HepG2 (cell line): ENCODE data around the gene MAGI1.

ENCODE experiments used
- CHD2 ChIP-seq: IDR thresholded peaks from 2 replicates; pipeline ENCODE4 v1.6.1; 2011; ENCODE audit warnings: low read depth, low read length, improper control_type of control experiment
- EZH2 ChIP-seq: conservative IDR thresholded peaks from 2 replicates; pipeline ENCODE4 v1.6.1; 2012; ENCODE audit warnings: mild to moderate bottlenecking, low read depth, low read length, moderate library complexity
- MXI1 ChIP-seq: IDR thresholded peaks from 3 replicates; pipeline ENCODE4 v1.6.1; 2012; ENCODE audit warnings: low read depth, low read length, inconsistent platforms, borderline replicate concordance
- PHF8 ChIP-seq: sonication (generic); formaldehyde crosslinking; IDR thresholded peaks from 2 replicates; pipeline ENCODE4 v1.5.0; 2020; ENCODE audit warnings: missing genetic modification reagents
- SP2 ChIP-seq: sonication (generic); formaldehyde crosslinking; IDR thresholded peaks from 2 replicates; pipeline ENCODE4 v1.5.1; 2020; ENCODE audit warnings: mild to moderate bottlenecking, missing genetic modification reagents
- SRSF4 ChIP-seq: fragments of 200-400 bp; formaldehyde crosslinking; IDR thresholded peaks from one replicate; pipeline ENCODE4 v1.6.1; 2018; ENCODE audit warnings: mild to moderate bottlenecking, low read depth, low read length, moderate library complexity; ENCODE audit not compliant: poor library complexity, severe bottlenecking
- TAF15 ChIP-seq: fragments of 200-400 bp; formaldehyde crosslinking; IDR thresholded peaks from one replicate; pipeline ENCODE4 v1.6.1; 2018; ENCODE audit warnings: mild to moderate bottlenecking, low read depth, low read length; ENCODE audit not compliant: poor library complexity, severe bottlenecking
- TBL1XR1 ChIP-seq: fragments of 150-350 bp; IDR thresholded peaks from 2 replicates; pipeline ENCODE4 v1.6.1; 2014; ENCODE audit warnings: borderline replicate concordance, low read length; ENCODE audit not compliant: partially characterized antibody
- ZNF780A ChIP-seq: sonication (generic); formaldehyde crosslinking; IDR thresholded peaks from 2 replicates; pipeline ENCODE4 v1.8.0; 2022; ENCODE audit warnings: mild to moderate bottlenecking, missing genetic modification reagents, moderate library complexity
- ZSCAN30 ChIP-seq: sonication (generic); formaldehyde crosslinking; IDR thresholded peaks from 2 replicates; pipeline ENCODE4 v1.5.0; 2020; ENCODE audit warnings: mild to moderate bottlenecking, missing genetic modification reagents
- TF ChIP-seq, protein P1 (sequence below): sonication (generic); formaldehyde crosslinking; IDR thresholded peaks from 2 replicates; pipeline ENCODE4 v1.4.0; 2020; ENCODE audit warnings: missing genetic modification reagents, mild to moderate bottlenecking, borderline replicate concordance
- TF ChIP-seq, protein P2 (sequence below): sonication (generic); formaldehyde crosslinking; IDR thresholded peaks from 2 replicates; pipeline ENCODE4 v1.5.0; 2020; ENCODE audit warnings: mild to moderate bottlenecking, missing genetic modification reagents, moderate library complexity
- TF ChIP-seq, protein P3 (sequence below), 2 experiments: sonication (generic) in 1 of 2; formaldehyde crosslinking in 1 of 2; IDR thresholded peaks; 2 replicates each; pipeline versions ENCODE4 v1.6.1 to v1.9.0; 2014 to 2022; ENCODE audit warnings: antibody characterized with exemption in 1 of 2, borderline replicate concordance in 1 of 2, inconsistent platforms in 1 of 2, low read depth in 1 of 2, missing genetic modification reagents in 1 of 2
- TF ChIP-seq, protein P4 (sequence below): sonication (generic); formaldehyde crosslinking; IDR thresholded peaks from 2 replicates; pipeline ENCODE4 v1.4.0; 2020; ENCODE audit warnings: missing genetic modification reagents, borderline replicate concordance

DNA sequence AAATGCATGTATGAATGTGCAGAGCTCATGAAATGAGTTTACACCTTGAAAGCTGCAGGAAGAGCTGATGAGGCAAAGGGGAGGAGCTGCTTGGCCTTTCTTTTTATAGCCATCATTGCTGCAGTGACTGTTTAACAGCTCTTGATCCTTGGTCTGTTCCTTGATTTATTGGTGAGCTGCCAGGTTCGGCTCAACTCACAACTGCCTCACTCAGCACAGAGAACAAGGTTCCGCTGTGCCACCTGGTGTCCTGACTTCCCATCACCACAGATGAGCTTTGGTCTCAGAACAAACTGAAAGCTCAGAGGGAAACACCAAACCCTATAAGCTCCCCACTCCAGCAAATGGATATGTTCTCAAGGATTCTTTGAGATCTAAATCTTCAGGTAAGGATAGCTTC, 626.1 kb downstream of the MAGI1 start:
- TF ChIP-seq, protein P1, sequence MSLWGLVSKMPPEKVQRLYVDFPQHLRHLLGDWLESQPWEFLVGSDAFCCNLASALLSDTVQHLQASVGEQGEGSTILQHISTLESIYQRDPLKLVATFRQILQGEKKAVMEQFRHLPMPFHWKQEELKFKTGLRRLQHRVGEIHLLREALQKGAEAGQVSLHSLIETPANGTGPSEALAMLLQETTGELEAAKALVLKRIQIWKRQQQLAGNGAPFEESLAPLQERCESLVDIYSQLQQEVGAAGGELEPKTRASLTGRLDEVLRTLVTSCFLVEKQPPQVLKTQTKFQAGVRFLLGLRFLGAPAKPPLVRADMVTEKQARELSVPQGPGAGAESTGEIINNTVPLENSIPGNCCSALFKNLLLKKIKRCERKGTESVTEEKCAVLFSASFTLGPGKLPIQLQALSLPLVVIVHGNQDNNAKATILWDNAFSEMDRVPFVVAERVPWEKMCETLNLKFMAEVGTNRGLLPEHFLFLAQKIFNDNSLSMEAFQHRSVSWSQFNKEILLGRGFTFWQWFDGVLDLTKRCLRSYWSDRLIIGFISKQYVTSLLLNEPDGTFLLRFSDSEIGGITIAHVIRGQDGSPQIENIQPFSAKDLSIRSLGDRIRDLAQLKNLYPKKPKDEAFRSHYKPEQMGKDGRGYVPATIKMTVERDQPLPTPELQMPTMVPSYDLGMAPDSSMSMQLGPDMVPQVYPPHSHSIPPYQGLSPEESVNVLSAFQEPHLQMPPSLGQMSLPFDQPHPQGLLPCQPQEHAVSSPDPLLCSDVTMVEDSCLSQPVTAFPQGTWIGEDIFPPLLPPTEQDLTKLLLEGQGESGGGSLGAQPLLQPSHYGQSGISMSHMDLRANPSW (CRISPR knock-in tag): no peak
- TF ChIP-seq TBL1XR1 (no peak), SP2 (CRISPR knock-in tag) (no peak), ZSCAN30 (CRISPR knock-in tag) (no peak), CHD2 (no peak), ZNF780A (no peak), SRSF4 (no peak), EZH2 (no peak), TAF15 (no peak), PHF8 (no peak), MXI1 (no peak)
- TF ChIP-seq, protein P2, sequence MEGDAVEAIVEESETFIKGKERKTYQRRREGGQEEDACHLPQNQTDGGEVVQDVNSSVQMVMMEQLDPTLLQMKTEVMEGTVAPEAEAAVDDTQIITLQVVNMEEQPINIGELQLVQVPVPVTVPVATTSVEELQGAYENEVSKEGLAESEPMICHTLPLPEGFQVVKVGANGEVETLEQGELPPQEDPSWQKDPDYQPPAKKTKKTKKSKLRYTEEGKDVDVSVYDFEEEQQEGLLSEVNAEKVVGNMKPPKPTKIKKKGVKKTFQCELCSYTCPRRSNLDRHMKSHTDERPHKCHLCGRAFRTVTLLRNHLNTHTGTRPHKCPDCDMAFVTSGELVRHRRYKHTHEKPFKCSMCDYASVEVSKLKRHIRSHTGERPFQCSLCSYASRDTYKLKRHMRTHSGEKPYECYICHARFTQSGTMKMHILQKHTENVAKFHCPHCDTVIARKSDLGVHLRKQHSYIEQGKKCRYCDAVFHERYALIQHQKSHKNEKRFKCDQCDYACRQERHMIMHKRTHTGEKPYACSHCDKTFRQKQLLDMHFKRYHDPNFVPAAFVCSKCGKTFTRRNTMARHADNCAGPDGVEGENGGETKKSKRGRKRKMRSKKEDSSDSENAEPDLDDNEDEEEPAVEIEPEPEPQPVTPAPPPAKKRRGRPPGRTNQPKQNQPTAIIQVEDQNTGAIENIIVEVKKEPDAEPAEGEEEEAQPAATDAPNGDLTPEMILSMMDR (CRISPR knock-in tag): peak; percentile 69
- TF ChIP-seq, protein P3, sequence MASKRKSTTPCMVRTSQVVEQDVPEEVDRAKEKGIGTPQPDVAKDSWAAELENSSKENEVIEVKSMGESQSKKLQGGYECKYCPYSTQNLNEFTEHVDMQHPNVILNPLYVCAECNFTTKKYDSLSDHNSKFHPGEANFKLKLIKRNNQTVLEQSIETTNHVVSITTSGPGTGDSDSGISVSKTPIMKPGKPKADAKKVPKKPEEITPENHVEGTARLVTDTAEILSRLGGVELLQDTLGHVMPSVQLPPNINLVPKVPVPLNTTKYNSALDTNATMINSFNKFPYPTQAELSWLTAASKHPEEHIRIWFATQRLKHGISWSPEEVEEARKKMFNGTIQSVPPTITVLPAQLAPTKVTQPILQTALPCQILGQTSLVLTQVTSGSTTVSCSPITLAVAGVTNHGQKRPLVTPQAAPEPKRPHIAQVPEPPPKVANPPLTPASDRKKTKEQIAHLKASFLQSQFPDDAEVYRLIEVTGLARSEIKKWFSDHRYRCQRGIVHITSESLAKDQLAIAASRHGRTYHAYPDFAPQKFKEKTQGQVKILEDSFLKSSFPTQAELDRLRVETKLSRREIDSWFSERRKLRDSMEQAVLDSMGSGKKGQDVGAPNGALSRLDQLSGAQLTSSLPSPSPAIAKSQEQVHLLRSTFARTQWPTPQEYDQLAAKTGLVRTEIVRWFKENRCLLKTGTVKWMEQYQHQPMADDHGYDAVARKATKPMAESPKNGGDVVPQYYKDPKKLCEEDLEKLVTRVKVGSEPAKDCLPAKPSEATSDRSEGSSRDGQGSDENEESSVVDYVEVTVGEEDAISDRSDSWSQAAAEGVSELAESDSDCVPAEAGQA (IDR thresholded peaks at IDR 0.05; ENCODE audit: low read depth): no peak
- TF ChIP-seq, protein P3 (CRISPR knock-in tag; IDR thresholded peaks at IDR 0.05; ENCODE audit: borderline replicate concordance): no peak
- TF ChIP-seq, protein P4, sequence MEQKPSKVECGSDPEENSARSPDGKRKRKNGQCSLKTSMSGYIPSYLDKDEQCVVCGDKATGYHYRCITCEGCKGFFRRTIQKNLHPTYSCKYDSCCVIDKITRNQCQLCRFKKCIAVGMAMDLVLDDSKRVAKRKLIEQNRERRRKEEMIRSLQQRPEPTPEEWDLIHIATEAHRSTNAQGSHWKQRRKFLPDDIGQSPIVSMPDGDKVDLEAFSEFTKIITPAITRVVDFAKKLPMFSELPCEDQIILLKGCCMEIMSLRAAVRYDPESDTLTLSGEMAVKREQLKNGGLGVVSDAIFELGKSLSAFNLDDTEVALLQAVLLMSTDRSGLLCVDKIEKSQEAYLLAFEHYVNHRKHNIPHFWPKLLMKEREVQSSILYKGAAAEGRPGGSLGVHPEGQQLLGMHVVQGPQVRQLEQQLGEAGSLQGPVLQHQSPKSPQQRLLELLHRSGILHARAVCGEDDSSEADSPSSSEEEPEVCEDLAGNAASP: no peak
